Measurements from ENCODE around the gene ZSCAN12. TPM values are rescaled to one million over a fixed set of nuclear protein-coding genes. Genes with fewer than 3 reads are reported as not detected.

Gene ZSCAN12
- total and polyA plus RNA-seq, 10 donors: 1.8 to 10.3 (median 7.9) TPM

DNA sequence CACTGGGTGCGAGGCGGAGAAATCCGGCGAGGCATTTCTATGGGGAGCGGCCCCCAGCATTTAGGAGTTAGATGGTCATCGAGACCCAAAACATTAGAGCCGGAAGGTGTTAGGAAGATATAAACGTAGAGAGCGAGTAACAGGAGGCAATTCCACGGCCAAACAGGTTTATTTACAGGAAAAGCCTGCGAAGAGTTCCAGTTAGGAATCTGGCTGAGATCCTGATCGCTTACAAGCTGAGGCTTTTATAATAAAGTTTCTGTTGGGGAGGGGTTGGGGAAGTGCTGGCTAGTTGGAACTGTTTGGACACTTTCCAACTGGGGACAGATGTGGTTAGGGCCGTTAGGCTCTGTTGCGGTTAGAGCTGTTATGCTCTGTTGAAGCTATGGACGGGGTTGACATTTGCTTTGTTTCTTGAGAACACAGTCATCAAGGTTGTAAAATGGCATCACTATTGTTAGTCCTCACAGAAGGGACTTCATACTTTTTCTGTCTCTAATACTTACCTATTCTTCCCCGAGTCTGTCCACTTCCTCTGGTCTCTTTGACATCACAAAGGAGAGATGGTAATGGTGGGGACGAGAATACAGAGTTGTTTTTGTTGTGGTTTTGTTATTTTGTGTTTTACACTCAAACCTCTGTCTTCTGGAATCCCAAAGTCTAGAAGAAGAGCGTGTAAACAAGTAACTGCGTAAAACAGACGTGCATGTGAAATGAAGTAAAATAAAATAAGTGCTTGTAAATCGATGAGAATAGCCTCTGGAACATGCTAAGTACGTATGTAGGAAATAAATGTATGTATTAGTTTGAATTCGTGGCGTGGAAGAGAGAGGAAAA lies 63.0 kb downstream of the ZSCAN12 start:
- Histone ChIP-seq H3K36me3 (no peaks in the 10 kb centered on the region), H3K4me3 (peak overlapping the region; percentile 48 to 73 (median 61)), H3K4me1 (peaks cover 15 to 28% (median 18%) of the 10 kb centered on the region in 6 donors), H3K27me3 (replicated peaks in 1 of 7) (no peaks in the 10 kb centered on the region), H3K9me3 (peaks cover 0 to 20% (median 14%) of the 10 kb centered on the region in 8 donors), H3K27ac (peak overlapping the region; percentile 92 to 97 (median 95))
- TF ChIP-seq POLR2AphosphoS5 (IDR thresholded peaks at IDR 0.05) (no peak), POLR2A (IDR thresholded peaks at IDR 0.05) (no peak)
- TF ChIP-seq, protein P1, sequence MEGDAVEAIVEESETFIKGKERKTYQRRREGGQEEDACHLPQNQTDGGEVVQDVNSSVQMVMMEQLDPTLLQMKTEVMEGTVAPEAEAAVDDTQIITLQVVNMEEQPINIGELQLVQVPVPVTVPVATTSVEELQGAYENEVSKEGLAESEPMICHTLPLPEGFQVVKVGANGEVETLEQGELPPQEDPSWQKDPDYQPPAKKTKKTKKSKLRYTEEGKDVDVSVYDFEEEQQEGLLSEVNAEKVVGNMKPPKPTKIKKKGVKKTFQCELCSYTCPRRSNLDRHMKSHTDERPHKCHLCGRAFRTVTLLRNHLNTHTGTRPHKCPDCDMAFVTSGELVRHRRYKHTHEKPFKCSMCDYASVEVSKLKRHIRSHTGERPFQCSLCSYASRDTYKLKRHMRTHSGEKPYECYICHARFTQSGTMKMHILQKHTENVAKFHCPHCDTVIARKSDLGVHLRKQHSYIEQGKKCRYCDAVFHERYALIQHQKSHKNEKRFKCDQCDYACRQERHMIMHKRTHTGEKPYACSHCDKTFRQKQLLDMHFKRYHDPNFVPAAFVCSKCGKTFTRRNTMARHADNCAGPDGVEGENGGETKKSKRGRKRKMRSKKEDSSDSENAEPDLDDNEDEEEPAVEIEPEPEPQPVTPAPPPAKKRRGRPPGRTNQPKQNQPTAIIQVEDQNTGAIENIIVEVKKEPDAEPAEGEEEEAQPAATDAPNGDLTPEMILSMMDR (IDR thresholded peaks at IDR 0.05 in 8 of 11, conservative IDR thresholded peaks at IDR 0.05 in 3 of 11): no peak
- no peak for DNase-seq
- intact Hi-C loops (cut with DNase I; ENCODE audit: low total_unique reads): no loop called here
- 11 to 13% (median 12%) methylated on average over 24 of the region's 24 CpGs for WGBS, 5 donors

DNA sequence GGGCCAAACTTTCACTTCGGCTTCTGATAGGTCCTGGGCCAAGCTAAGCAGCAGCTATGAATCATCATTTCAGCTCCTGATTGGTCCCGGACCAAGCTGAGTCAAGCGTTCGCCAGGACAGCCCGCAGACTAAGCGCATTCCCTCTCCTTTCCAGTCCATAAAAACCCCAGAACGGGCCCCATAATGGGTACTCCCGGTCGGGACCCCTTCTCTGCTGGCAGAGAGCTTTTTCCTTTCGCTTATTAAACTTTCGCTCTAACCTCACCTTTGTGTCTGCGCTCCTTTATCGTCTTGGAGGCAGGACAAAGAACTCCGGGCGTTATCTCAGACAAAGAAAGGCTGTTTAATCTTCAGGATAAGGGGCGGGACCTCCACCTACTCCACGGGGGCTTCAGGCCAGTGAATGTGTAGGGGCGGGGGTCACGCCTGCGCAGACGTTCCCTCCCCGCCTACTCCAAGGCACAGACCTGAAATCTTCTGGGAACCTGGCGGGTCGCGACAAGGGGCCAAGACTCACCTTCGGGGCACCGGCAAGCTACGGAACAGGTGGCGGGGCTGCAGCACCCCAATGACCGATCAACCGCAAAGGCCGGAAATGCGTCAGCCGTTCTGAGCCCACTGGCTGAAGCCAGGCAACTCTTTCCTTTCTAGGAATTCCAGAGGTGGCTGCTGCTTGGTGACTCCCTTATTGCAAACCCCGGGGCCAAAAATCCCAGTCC lies 63.8 kb downstream of the ZSCAN12 start, which contains the start of gene ZSCAN31:
ZSCAN31 (minus strand) TSS at position 585 of the 720 bp plus-strand sequence. CDS start 6,465 bp downstream, outside the sequence.
- Histone ChIP-seq H3K27ac (peak within 1 kb of the TSS; percentile 92 to 97 (median 95)), H3K4me3 (peak within 1 kb of the TSS; percentile 48 to 73 (median 61)), H3K9me3 (peaks cover 0 to 12% (median 10%) of the 10 kb centered on the region in 8 donors), H3K36me3 (no peaks in the 10 kb centered on the region), H3K27me3 (replicated peaks in 1 of 7) (no peaks in the 10 kb centered on the region), H3K4me1 (peaks cover 15 to 28% (median 18%) of the 10 kb centered on the region in 6 donors)
- TF ChIP-seq, protein P1 (IDR thresholded peaks at IDR 0.05 in 8 of 11, conservative IDR thresholded peaks at IDR 0.05 in 3 of 11): no peak
- TF ChIP-seq POLR2A (IDR thresholded peaks at IDR 0.05) (peak in 2 of 3 donors; percentile 14 to 89), POLR2AphosphoS5 (IDR thresholded peaks at IDR 0.05) (peak; percentile 90 to 95 (median 92))
- 0 to 1% (median 0%) methylated on average over 23 to 35 of the region's 35 CpGs for WGBS, 5 donors
- peak; percentile 95 for DNase-seq
- intact Hi-C loops (cut with DNase I; ENCODE audit: low total_unique reads): no loop called here

DNA sequence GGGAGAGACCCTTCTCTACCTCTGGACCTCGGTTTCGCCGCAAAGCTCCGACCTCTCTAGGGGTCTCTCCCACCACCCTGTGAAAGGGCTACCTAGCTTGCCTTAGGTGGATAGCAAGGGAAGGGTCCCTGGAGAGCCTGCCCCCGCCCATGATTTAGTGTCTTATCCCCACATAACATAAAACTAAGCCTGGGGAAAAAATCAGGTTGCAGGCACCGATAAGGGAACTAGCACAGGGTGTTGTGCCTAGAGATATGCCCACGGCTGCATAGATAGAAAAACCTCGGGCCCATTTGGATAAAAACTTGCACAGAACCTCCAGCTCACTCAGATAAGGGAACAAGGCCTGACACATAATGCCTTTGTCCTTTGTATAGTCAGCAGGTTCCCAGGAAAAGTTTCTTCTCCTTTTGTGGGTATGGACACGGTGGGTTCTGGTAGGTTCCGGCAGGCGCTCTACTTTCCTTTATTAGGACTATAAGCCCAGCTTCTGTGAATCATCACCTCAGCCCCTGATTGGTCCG lies 64.4 kb downstream of the ZSCAN12 start:
- Histone ChIP-seq H3K27me3 (replicated peaks in 1 of 7) (no peaks in the 10 kb centered on the region), H3K9me3 (peaks cover 0 to 6% (median 4%) of the 10 kb centered on the region in 8 donors), H3K4me1 (peaks cover 15 to 28% (median 18%) of the 10 kb centered on the region in 6 donors), H3K27ac (peak overlapping the region; percentile 92 to 97 (median 95)), H3K36me3 (no peaks in the 10 kb centered on the region), H3K4me3 (peak overlapping the region; percentile 48 to 73 (median 61))
- peak; percentile 77 for DNase-seq
- TF ChIP-seq, protein P1 (IDR thresholded peaks at IDR 0.05 in 8 of 11, conservative IDR thresholded peaks at IDR 0.05 in 3 of 11): no peak
- TF ChIP-seq POLR2AphosphoS5 (IDR thresholded peaks at IDR 0.05) (no peak), POLR2A (IDR thresholded peaks at IDR 0.05) (no peak)
- 33 to 35% (median 34%) methylated on average over 12 of the region's 12 CpGs for WGBS, 5 donors
- intact Hi-C loops (cut with DNase I; ENCODE audit: low total_unique reads): no loop called here

Measured in spleen (tissue), 11 donors.